Endothelial cell of umbilical vein (primary cell): ENCODE results near the gene SLC24A1. TPM values are rescaled to one million over a fixed set of nuclear protein-coding genes. Genes with fewer than 3 reads are reported as not detected.

Experiments
- BruUV-seq: library from RNA; stranded (reverse); fragments of 400-500 nt; replicated peaks from 2 replicates; lab custom pipeline; 2021; lab: Mats Ljungman, UMichigan
- CTCF ChIA-PET: fragments of 300-600, 350-600 bp; sonication (Branson Sonifier 250); formaldehyde crosslinking; loops from one replicate; lab custom pipeline; 2021; ENCODE audit warnings: antibody characterized with exemption, inconsistent platforms; lab: Charles Lee
- POLR2A ChIA-PET: fragments of 300-600, 350-600 bp; sonication (Branson Sonifier 250); formaldehyde crosslinking; loops from one replicate; lab custom pipeline; 2021; ENCODE audit warnings: antibody characterized with exemption, inconsistent platforms; lab: Charles Lee
- DNase-seq: peaks from one replicate; pipeline ENCODE4 v3.0.0-alpha.2; 2011; ENCODE audit warnings: low read depth, low spot score
- FAIRE-seq: peaks from 2 replicates; lab custom pipeline; 2011; peaks lifted over from hg19 to GRCh38; lab: Jason Lieb, UNC
- H2AFZ ChIP-seq: 2 replicates; pipeline ENCODE4 v1.6.0; 2012; ENCODE audit warnings: low read depth, low read length, control low read depth, inconsistent platforms
- H3K27ac ChIP-seq: 2 replicates; pipeline ENCODE4 v1.5.1; 2011; ENCODE audit warnings: low read depth, mild to moderate bottlenecking, control low read depth, low read length, moderate library complexity; ENCODE audit not compliant: insufficient read depth
- H3K27me3 ChIP-seq, 2 experiments: 2 replicates each; pipeline versions ENCODE4 v1.6.0 to v1.6.1; 2011; ENCODE audit warnings: low read length in 2 of 2, mixed read lengths in 1 of 2; ENCODE audit not compliant: control insufficient read depth in 2 of 2, insufficient read depth in 2 of 2
- H3K36me3 ChIP-seq, 2 experiments: 2 replicates in 1 of 2; 3 replicates in 1 of 2; pipeline ENCODE4 v1.5.1; 2011; ENCODE audit warnings: low read length in 2 of 2, mild to moderate bottlenecking in 1 of 2, moderate library complexity in 1 of 2; ENCODE audit not compliant: control insufficient read depth in 2 of 2, insufficient read depth in 2 of 2; ENCODE audit errors: extremely low read depth in 1 of 2
- H3K4me1 ChIP-seq: 3 replicates; pipeline ENCODE4 v1.5.1; 2011; ENCODE audit warnings: mild to moderate bottlenecking, low read length; ENCODE audit not compliant: control insufficient read depth, insufficient read depth; ENCODE audit errors: extremely low read depth
- H3K4me2 ChIP-seq: 2 replicates; pipeline ENCODE4 v1.6.1; 2011; ENCODE audit warnings: low read length, control low read depth, mixed read lengths; ENCODE audit not compliant: insufficient read depth
- H3K4me3 ChIP-seq, 3 experiments: fragments of 200-600 bp in 1 of 3; sonication (generic), shearing (Covaris generic) in 1 of 3; replicated peaks in 1 of 3; 2 replicates each; pipeline ENCODE4 v1.5.1; 2011 to 2016; ENCODE audit warnings: control low read depth in 3 of 3, low read length in 3 of 3, mild to moderate bottlenecking in 2 of 3, inconsistent platforms in 1 of 3, low read depth in 1 of 3, moderate library complexity in 1 of 3; ENCODE audit not compliant: insufficient read depth in 1 of 3
- H3K79me2 ChIP-seq: 2 replicates; pipeline ENCODE4 v1.6.0; 2012; ENCODE audit warnings: low read length, inconsistent platforms; ENCODE audit not compliant: control insufficient read depth, insufficient read depth
- H3K9ac ChIP-seq: replicated peaks from 2 replicates; pipeline ENCODE3; 2011; ENCODE audit warnings: low read length, control low read depth; ENCODE audit not compliant: insufficient read depth; ENCODE audit errors: extremely low read depth
- H3K9me1 ChIP-seq: replicated peaks from 3 replicates; pipeline ENCODE4 v1.6.0; 2011; ENCODE audit warnings: mild to moderate bottlenecking, low read length; ENCODE audit not compliant: control insufficient read depth, insufficient read depth; ENCODE audit errors: extremely low read depth
- H3K9me3 ChIP-seq: replicated peaks from 2 replicates; pipeline ENCODE4 v1.5.1; 2012; ENCODE audit warnings: low read length, inconsistent platforms; ENCODE audit not compliant: control insufficient read depth, insufficient read depth
- H4K20me1 ChIP-seq: replicated peaks from 2 replicates; pipeline ENCODE3; 2011; ENCODE audit warnings: mild to moderate bottlenecking, low read length; ENCODE audit not compliant: control insufficient read depth, insufficient read depth; ENCODE audit errors: extremely low read depth
- CTCF ChIP-seq, 2 donors: IDR thresholded peaks; 1 replicate in 1 of 2; 2 replicates in 1 of 2; pipeline ENCODE4 v1.5.1; 2011; ENCODE audit warnings: low read length in 2 of 2, mild to moderate bottlenecking in 2 of 2, moderate library complexity in 2 of 2, control low read depth in 1 of 2, inconsistent platforms in 1 of 2, low read depth in 1 of 2; ENCODE audit not compliant: insufficient read depth in 1 of 2; ENCODE audit errors: extremely low read depth in 1 of 2
- EZH2 ChIP-seq: IDR thresholded peaks from 2 replicates; pipeline ENCODE4 v1.6.1; 2012; ENCODE audit warnings: borderline replicate concordance, low read depth, mild to moderate bottlenecking, moderate library complexity, low read length, inconsistent platforms; ENCODE audit not compliant: severe bottlenecking
- FOS ChIP-seq: IDR thresholded peaks from 2 replicates; pipeline ENCODE4 v1.6.1; 2011; ENCODE audit warnings: mild to moderate bottlenecking, low read length, moderate library complexity, borderline replicate concordance; ENCODE audit not compliant: insufficient read depth
- GATA2 ChIP-seq: IDR thresholded peaks from 2 replicates; pipeline ENCODE4 v1.7.0; 2011; ENCODE audit warnings: low read depth, mild to moderate bottlenecking, moderate library complexity, mixed read lengths, low read length; ENCODE audit not compliant: insufficient read length, insufficient read depth
- JUN ChIP-seq: IDR thresholded peaks from 2 replicates; pipeline ENCODE4 v1.6.1; 2011; ENCODE audit warnings: borderline replicate concordance, low read depth; ENCODE audit not compliant: insufficient read length, insufficient read depth
- MAX ChIP-seq: IDR thresholded peaks from 2 replicates; pipeline ENCODE4 v1.6.1; 2011; ENCODE audit not compliant: insufficient read depth, insufficient read length
- MYC ChIP-seq: IDR thresholded peaks from one replicate; pipeline ENCODE4 v1.6.1; 2011; ENCODE audit warnings: mild to moderate bottlenecking, low read depth, low read length
- POLR2A ChIP-seq: IDR thresholded peaks from 2 replicates; pipeline ENCODE4 v1.6.1; 2012; ENCODE audit warnings: low read depth, mild to moderate bottlenecking, control low read depth, low read length
- POLR2AphosphoS5 ChIP-seq: IDR thresholded peaks from 2 replicates; pipeline ENCODE4 v1.6.1; 2012; ENCODE audit warnings: low read depth, mild to moderate bottlenecking, control low read depth, low read length, moderate library complexity; ENCODE audit not compliant: insufficient read depth
- dilution Hi-C: fragments of 300-500 bp; cut with MboI; formaldehyde crosslinking; loops from one replicate; pipeline ENCODE4 v1.15.0; 2019; ENCODE audit warnings: low sequenced_read_pairs; ENCODE audit not compliant: extremely low pct_ligation_motif_present
- intact Hi-C: fragments of 100-400 bp; cut with micrococcal nuclease; formaldehyde crosslinking; loops from one replicate; pipeline ENCODE4 v1.10.0; 2022
- polyA plus RNA-seq, 4 experiments: library from polyadenylated mRNA; depleted of rRNA in 3 of 4; stranded (reverse) in 3 of 4; unstranded in 1 of 4; fragments of >200 nt; gene quantifications; 2 replicates each; pipeline versions ENCODE4 v1.2.1 to v1.2.3, GENCODE V29; 2011 to 2012; ENCODE audit warnings: missing spikeins in 1 of 4
- total RNA-seq: library from RNA; stranded (reverse); gene quantifications from 2 replicates; pipeline ENCODE4 v1.2.3, GENCODE V29; 2021

The SLC24A1 gene
- total and polyA plus RNA-seq, 2 donors (not counting 3 experiments of a cell fraction or from before 2014, with no cell fraction given): 3.6 to 7.3 TPM

GRCh38 chr15:65578904-65579728 is 42.6 kb upstream of the SLC24A1 start:
- H3K9me1 ChIP-seq: no peaks in the 10 kb centered on the region
- BruUV-seq: TSS peak; percentile 31
- H3K4me2 ChIP-seq: no peak overlapping the region
- POLR2A ChIA-PET: no interaction called here
- CTCF ChIA-PET: interaction anchor here (0.7 to 1.4 kb wide), 3 partner anchors 12 to 49 kb away, joined by 3 to 4 read pairs (median 3); partner anchors contain the start of gene HACD3
- H4K20me1 ChIP-seq: no peaks in the 10 kb centered on the region
- H3K4me1 ChIP-seq: peaks cover 45% of the 10 kb centered on the region
- H3K9me3 ChIP-seq: no peaks in the 10 kb centered on the region
- intact Hi-C loops: no loop called here
- H3K27me3 ChIP-seq: no peaks in the 10 kb centered on the region
- peaks cover 5 to 10% of the 10 kb centered on the region in 2 experiments for H3K36me3 ChIP-seq
- H3K27ac ChIP-seq: no peak overlapping the region
- peak; percentile 23 for DNase-seq
- H3K4me3 ChIP-seq: no peak overlapping the region
- TF ChIP-seq MYC: no peak
- H3K79me2 ChIP-seq: no peaks in the 10 kb centered on the region
- FAIRE-seq: no peak
- dilution Hi-C loops: no loop called here
- no peak overlapping the region for H3K9ac ChIP-seq
- no peak overlapping the region for H2AFZ ChIP-seq

- Histone ChIP-seq H3K36me3 (peaks cover 5 to 10% of the 10 kb centered on the region in 2 experiments), H3K27ac (no peak overlapping the region), H2AFZ (no peak overlapping the region), H3K9ac (no peak overlapping the region), H4K20me1 (no peaks in the 10 kb centered on the region), H3K4me1 (peaks cover 51% of the 10 kb centered on the region), H3K79me2 (no peaks in the 10 kb centered on the region), H3K4me2 (no peak overlapping the region), H3K9me1 (no peaks in the 10 kb centered on the region), H3K27me3 (no peaks in the 10 kb centered on the region), H3K4me3 (no peak overlapping the region), H3K9me3 (no peaks in the 10 kb centered on the region)
- TF ChIP-seq POLR2AphosphoS5 (no peak), MAX (no peak), CTCF (IDR thresholded peaks at IDR 0.05; ENCODE audit: extremely low read depth in 1 of 2, insufficient read depth in 1 of 2, low read depth in 1 of 2, low read length in 2 of 2) (no peak), POLR2A (no peak), GATA2 (no peak), JUN (no peak), EZH2 (no peak), MYC (no peak), FOS (no peak)
- CTCF ChIA-PET: interaction anchor here (0.9 kb wide), 1 partner anchor 49 kb away, joined by 3 read pairs; the partner anchor contains the start of gene HACD3
- FAIRE-seq: no peak
- POLR2A ChIA-PET: no interaction called here
- dilution Hi-C loops (no loop called here), intact Hi-C loops (no loop called here)
- DNase-seq: no peak
- no TSS peak for BruUV-seq
Observed at GRCh38 chr15:65579762-65580161, 42.0 kb upstream of the SLC24A1 start.
